ENCODE measurements around the gene REEP5.

DNA sequence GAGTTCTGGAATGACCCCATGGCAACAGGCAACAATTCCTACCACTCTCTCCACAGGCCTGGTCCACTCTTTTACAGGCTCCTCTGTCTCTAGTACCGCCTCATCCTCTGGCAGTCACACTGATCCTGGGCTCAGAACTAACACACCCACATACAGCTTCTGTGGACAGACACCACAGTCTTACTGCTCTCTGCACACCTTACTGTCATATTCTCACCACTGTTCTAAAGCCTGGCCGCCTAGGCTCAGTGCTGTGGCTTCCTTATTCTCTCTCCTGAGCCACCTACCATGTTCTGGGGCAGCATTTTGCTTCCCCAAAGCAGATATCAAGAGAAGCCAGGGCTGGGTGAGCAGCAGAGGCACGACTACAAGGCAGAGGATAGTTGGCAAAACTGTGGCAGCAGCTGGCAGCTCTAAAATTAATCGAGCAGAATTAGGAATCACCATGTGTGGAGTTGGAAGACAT is 14.8 kb downstream of the REEP5 start:
- TF ChIP-seq, protein P1, sequence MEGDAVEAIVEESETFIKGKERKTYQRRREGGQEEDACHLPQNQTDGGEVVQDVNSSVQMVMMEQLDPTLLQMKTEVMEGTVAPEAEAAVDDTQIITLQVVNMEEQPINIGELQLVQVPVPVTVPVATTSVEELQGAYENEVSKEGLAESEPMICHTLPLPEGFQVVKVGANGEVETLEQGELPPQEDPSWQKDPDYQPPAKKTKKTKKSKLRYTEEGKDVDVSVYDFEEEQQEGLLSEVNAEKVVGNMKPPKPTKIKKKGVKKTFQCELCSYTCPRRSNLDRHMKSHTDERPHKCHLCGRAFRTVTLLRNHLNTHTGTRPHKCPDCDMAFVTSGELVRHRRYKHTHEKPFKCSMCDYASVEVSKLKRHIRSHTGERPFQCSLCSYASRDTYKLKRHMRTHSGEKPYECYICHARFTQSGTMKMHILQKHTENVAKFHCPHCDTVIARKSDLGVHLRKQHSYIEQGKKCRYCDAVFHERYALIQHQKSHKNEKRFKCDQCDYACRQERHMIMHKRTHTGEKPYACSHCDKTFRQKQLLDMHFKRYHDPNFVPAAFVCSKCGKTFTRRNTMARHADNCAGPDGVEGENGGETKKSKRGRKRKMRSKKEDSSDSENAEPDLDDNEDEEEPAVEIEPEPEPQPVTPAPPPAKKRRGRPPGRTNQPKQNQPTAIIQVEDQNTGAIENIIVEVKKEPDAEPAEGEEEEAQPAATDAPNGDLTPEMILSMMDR (IDR thresholded peaks at IDR 0.05; ENCODE audit: low read length), result no peak
- no peak for TF ChIP-seq EZH2 (optimal IDR thresholded peaks at IDR 0.05; ENCODE audit: low read depth, low read length)
- no peak for TF ChIP-seq EZH2phosphoT487 (IDR thresholded peaks at IDR 0.05; ENCODE audit: low read length)

Data from MM.1S (cell line).